VCaP (cell line): ENCODE results near the gene SOX1.
A peak's percentile ranks its signal among the peaks of the same experiment; 100 is the strongest.

Experiments used
- H3K27ac ChIP-seq: fragments of 450-650 bp; 2 replicates; pipeline ENCODE4 v1.5.1; 2017
- TF ChIP-seq, protein P1 (sequence below): fragments of 450-650 bp; conservative IDR thresholded peaks from 2 replicates; pipeline ENCODE4 v1.5.1; 2017; ENCODE audit warnings: mild to moderate bottlenecking, moderate library complexity

SOX1 gene

DNA sequence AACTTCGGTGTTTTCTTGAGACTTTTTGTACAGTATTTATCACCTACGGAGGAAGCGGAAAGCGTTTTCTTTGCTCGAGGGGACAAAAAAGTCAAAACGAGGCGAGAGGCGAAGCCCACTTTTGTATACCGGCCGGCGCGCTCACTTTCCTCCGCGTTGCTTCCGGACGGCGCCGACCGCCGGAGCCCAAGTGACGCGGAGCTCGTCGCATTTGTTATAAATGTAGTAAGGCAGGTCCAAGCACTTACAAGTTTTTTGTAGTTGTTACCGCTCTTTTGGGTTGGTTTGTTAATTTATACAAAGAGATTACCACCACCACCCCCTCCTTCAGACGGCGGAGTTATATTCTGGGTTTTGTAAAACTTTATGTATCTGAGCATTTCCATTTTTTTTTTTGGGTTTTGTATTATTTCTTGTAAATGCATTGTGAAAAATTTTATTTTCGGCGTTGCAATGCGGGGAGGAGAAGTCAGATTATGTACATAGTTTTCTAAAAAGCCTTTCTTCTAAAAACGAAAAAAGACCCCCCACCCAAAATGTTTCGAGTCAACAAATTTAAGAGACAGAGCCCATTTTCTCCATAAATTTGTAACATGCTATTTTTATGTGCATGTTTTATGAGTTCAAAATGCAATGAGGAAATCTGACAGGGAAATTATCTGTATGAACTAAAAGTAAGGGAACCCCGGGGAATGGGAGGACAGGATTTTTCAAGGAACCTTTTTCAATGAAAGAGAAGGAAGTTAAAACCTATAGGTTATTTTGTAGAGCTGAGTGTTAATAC lies 2.3 kb downstream of the SOX1 start:
- TF ChIP-seq, protein P1, sequence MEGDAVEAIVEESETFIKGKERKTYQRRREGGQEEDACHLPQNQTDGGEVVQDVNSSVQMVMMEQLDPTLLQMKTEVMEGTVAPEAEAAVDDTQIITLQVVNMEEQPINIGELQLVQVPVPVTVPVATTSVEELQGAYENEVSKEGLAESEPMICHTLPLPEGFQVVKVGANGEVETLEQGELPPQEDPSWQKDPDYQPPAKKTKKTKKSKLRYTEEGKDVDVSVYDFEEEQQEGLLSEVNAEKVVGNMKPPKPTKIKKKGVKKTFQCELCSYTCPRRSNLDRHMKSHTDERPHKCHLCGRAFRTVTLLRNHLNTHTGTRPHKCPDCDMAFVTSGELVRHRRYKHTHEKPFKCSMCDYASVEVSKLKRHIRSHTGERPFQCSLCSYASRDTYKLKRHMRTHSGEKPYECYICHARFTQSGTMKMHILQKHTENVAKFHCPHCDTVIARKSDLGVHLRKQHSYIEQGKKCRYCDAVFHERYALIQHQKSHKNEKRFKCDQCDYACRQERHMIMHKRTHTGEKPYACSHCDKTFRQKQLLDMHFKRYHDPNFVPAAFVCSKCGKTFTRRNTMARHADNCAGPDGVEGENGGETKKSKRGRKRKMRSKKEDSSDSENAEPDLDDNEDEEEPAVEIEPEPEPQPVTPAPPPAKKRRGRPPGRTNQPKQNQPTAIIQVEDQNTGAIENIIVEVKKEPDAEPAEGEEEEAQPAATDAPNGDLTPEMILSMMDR = no peak
- no peak overlapping the region for H3K27ac ChIP-seq

DNA sequence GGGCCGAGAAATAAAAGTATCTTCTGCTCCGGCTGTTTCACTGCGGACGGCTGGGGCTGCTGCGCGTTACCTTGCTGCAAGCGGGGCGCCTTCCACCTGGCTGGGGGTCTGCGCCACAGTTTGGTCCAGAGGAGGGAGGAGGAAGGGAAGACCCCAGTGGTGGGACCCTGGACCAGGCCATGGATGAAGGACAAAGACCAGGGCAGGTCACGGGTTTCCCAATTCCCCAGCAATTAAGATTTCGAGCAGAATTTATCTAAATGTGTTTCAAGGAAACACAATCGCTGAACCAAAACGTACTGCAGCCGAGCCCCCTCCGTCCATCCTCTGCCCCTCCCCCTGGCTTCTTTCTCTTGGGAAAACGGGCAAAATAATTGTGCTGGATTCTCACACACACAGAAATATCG lies 2.9 kb downstream of the SOX1 start:
- TF ChIP-seq, protein P1 = no peak
- no peak overlapping the region for H3K27ac ChIP-seq

DNA sequence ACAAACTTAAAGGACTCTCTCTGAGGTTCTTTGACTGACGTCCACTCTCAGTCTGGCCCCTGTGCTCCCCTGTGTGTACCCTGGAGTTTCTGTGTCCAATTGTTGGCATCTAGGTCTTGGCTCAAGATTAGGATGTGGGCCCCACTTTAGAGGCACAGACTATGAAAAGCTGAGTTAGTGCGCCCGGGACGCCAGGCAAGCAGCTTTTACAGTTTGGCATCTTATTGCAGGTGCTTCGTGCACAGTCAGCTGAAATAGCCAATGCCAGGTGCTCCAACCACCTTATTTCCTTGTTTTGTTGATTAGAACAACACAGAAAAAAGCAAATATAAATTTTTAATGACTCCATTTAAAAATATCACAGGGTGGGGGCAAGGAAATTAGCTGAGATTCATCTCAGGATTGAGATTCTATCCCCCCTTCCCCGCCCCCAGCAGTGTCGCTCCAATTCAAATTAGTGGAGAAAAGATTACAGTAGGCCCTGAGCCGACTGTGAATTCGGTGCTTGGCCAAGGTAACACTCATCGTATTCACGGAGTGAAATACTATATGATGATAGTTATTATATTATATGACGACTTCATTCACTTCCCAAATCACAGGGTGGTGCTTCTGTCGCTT lies 4.3 kb downstream of the SOX1 start:
- no peak overlapping the region for H3K27ac ChIP-seq
- TF ChIP-seq, protein P1 = no peak

DNA sequence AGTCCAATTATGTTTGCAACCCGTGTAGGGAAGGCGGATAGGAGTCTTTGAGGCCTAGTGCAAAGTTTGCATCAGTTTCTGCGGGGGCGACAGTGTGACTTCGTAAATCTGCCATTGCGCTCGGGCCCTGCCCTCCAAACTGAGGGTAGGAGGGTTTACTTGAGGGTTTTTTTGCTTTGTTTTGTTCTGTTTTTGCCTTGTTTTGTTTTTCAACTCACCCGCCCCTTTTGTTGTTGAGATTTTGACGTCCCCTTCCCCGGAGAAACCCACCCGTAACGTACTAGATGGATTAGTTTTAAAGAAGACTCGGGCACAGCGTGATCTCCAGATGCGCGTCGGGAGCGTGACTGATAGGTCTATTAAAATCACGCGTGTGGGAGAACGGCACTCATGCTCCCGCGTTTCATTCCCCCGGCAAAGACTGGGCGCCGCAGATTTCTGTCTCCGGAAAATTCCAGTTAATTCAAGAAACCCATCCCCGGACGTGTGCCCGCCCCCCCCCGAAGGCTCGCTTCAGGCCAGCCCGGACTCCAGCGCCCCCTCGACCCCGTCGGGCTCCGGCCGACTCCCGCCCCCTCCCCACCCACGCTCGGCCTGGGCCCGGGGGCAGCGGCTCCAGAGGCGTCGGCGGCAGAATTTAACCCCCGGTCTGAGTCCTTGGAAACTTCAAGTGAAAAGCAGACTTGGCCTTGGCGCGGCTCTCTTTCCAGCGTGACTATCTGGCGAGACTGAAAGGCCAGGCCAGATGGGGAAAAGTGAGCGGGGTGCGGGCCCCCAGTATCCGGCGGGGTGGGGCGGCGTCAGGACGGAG lies 5.0 kb downstream of the SOX1 start:
- peak overlapping the region; percentile 69; the same call in 1 of the 2 replicates for H3K27ac ChIP-seq
- TF ChIP-seq, protein P1 = no peak

GRCh38 chr13:112072534-112073244 lies 5.7 kb downstream of the SOX1 start:
- TF ChIP-seq, protein P1 = no peak; the same call in 1 of the 2 replicates
- H3K27ac ChIP-seq = peak overlapping the region; percentile 69; the same call in 1 of the 2 replicates

DNA sequence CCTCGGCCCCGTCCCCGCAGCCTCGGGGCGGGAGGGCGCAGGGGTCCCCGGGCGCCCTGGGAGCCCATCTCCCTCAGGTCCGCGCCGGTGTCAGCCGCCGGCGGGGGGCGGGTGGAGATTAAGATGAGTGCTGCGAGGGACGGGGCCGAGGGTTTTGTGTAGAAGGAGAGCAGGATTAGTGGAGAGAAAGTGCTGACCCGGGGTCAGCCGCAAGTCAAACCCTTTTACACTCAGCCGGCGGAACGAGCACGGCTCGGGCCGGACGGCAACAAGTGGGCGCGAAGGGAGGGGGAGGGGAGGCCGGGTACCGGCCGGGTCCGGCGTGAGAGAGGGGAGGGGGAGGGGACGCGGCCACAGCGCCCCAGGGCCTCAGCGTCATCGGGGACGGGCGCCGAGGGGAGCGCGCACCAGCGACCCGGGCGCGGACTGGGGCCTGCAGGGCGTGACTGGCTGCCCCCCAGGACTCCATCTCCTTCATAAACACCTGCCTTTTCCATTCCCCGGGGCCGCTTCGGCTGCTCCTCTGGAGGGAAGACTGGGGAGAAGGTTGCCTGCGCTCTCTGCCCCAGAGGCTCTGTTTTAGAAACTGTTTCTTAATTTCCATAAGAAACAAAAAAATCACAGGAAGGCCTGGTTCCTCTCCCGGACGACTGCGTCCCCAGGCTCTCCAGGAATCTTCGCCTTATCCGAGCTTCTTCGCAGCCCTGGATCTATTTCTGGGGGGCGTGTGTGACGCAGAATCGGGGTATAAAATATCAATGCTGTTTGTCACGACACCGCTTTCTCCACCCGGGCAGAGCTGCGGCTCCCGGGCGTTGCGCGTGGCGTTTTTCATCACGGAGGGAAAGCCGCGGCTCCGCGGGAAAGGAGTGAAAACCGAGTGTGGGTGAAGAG lies 6.5 kb downstream of the SOX1 start:
- H3K27ac ChIP-seq = peak overlapping the region; percentile 69; the same call in 1 of the 2 replicates
- TF ChIP-seq, protein P1 = peak; percentile 14; the same call in 1 of the 2 replicates
